H1 (cell line): ENCODE data around the gene IRGQ. TPM values are rescaled to one million over a fixed set of nuclear protein-coding genes. Genes with fewer than 3 reads are reported as not detected.

Source experiments
- CTCF ChIA-PET: fragments of 300-600 bp; sonication (Branson Sonifier 250); formaldehyde crosslinking; loops from one replicate; lab custom pipeline; 2021; ENCODE audit not compliant: partially characterized antibody; lab: Charles Lee
- POLR2A ChIA-PET: fragments of 300-600 bp; sonication (Branson Sonifier 250); formaldehyde crosslinking; loops from one replicate; lab custom pipeline; 2021; ENCODE audit warnings: inconsistent platforms; ENCODE audit not compliant: partially characterized antibody; lab: Charles Lee
- DNase-seq, 2 experiments: peaks; one replicate each; pipeline versions ENCODE4 v3.0.0 to v3.0.0-alpha.2; 2010 to 2022; ENCODE audit warnings: low spot score in 2 of 2, low read depth in 1 of 2, mixed read lengths in 1 of 2
- FAIRE-seq: peaks from 2 replicates; lab custom pipeline; 2011; peaks lifted over from hg19 to GRCh38; lab: Jason Lieb, UNC
- H2AFZ ChIP-seq: 2 replicates; pipeline ENCODE4 v1.8.1; 2012; ENCODE audit warnings: low read length, inconsistent platforms
- H2AK5ac ChIP-seq: 2 replicates; pipeline ENCODE4 v1.6.1; 2013; ENCODE audit warnings: low read depth, low read length
- H2BK120ac ChIP-seq: replicated peaks from 2 replicates; pipeline ENCODE3; 2013; ENCODE audit warnings: low read depth, low read length, inconsistent platforms
- H2BK12ac ChIP-seq: 2 replicates; pipeline ENCODE4 v1.6.1; 2013; ENCODE audit warnings: low read depth, low read length
- H2BK15ac ChIP-seq: 2 replicates; pipeline ENCODE4 v1.6.1; 2013; ENCODE audit warnings: low read length
- H2BK20ac ChIP-seq: 2 replicates; pipeline ENCODE4 v1.6.1; 2013; ENCODE audit warnings: low read length
- H2BK5ac ChIP-seq: 2 replicates; pipeline ENCODE4 v1.6.1; 2013; ENCODE audit warnings: low read depth, low read length
- H3K14ac ChIP-seq: 2 replicates; pipeline ENCODE4 v1.6.1; 2013; ENCODE audit warnings: inconsistent platforms; ENCODE audit not compliant: insufficient read length
- H3K18ac ChIP-seq: 2 replicates; pipeline ENCODE4 v1.6.1; 2013; ENCODE audit warnings: low read length; ENCODE audit errors: extremely low read depth
- H3K23ac ChIP-seq: 2 replicates; pipeline ENCODE4 v1.6.1; 2013; ENCODE audit warnings: inconsistent platforms; ENCODE audit not compliant: insufficient read length
- H3K23me2 ChIP-seq: 2 replicates; pipeline ENCODE4 v1.6.1; 2013; ENCODE audit warnings: low read depth, low read length
- H3K27ac ChIP-seq: 2 replicates; pipeline ENCODE4 v1.6.1; 2011; ENCODE audit warnings: low read depth, low read length, inconsistent platforms
- H3K27me3 ChIP-seq, 4 experiments: replicated peaks in 1 of 4; 1 replicate in 1 of 4; 2 replicates in 3 of 4; pipeline versions ENCODE4 v1.6.1 to v1.8.1; 2011 to 2013; ENCODE audit warnings: low read length in 3 of 4, mild to moderate bottlenecking in 3 of 4, inconsistent platforms in 2 of 4, mixed read lengths in 2 of 4, moderate library complexity in 1 of 4; ENCODE audit not compliant: control insufficient read depth in 3 of 4, insufficient read depth in 3 of 4; ENCODE audit errors: extremely low read depth in 1 of 4
- H3K36me3 ChIP-seq, 4 experiments: 2 replicates each; pipeline versions ENCODE4 v1.6.1 to v1.8.1; 2011 to 2013; ENCODE audit warnings: mild to moderate bottlenecking in 4 of 4, low read length in 3 of 4, moderate library complexity in 2 of 4, control low read depth in 1 of 4, inconsistent platforms in 1 of 4; ENCODE audit not compliant: insufficient read depth in 4 of 4, control insufficient read depth in 2 of 4
- H3K4ac ChIP-seq: replicated peaks from 2 replicates; pipeline ENCODE3; 2013; ENCODE audit warnings: low read length, low read depth, mixed read lengths, inconsistent platforms; ENCODE audit not compliant: insufficient read length
- H3K4me1 ChIP-seq, 4 experiments: replicated peaks in 1 of 4; 1 replicate in 1 of 4; 2 replicates in 3 of 4; pipeline versions ENCODE4 v1.6.1 to v1.8.1; 2011 to 2013; ENCODE audit warnings: low read length in 3 of 4, inconsistent platforms in 2 of 4, mixed read lengths in 1 of 4; ENCODE audit not compliant: insufficient read depth in 4 of 4, control insufficient read depth in 3 of 4
- H3K4me2 ChIP-seq, 2 experiments: 2 replicates each; pipeline versions ENCODE4 v1.6.1 to v1.8.1; 2011 to 2013; ENCODE audit warnings: low read depth in 2 of 2, low read length in 2 of 2, control low read depth in 1 of 2, inconsistent platforms in 1 of 2, mild to moderate bottlenecking in 1 of 2; ENCODE audit not compliant: insufficient read depth in 1 of 2
- H3K4me3 ChIP-seq, 4 experiments: fragments of 200-600, 300-600 bp in 1 of 4; sonication (generic), shearing (Covaris generic), sonication (Bioruptor Twin) in 1 of 4; 2 replicates each; pipeline versions ENCODE4 v1.5.1 to v1.8.1; 2011 to 2016; ENCODE audit warnings: low read length in 4 of 4, low read depth in 3 of 4, control low read depth in 2 of 4, inconsistent platforms in 2 of 4, mild to moderate bottlenecking in 2 of 4, mixed read lengths in 1 of 4, moderate library complexity in 1 of 4; ENCODE audit not compliant: insufficient read depth in 2 of 4; ENCODE audit errors: extremely low read depth in 1 of 4
- H3K56ac ChIP-seq: replicated peaks from 2 replicates; pipeline ENCODE3; 2013; ENCODE audit warnings: low read depth, mild to moderate bottlenecking, mixed read lengths, low read length, inconsistent platforms; ENCODE audit not compliant: insufficient read length
- H3K79me1 ChIP-seq: 2 replicates; pipeline ENCODE4 v1.6.1; 2013; ENCODE audit warnings: low read depth, low read length, control low read depth
- H3K79me2 ChIP-seq, 2 experiments: 2 replicates each; pipeline versions ENCODE4 v1.6.1 to v1.8.1; 2012 to 2013; ENCODE audit warnings: low read length in 2 of 2, mild to moderate bottlenecking in 2 of 2, inconsistent platforms in 1 of 2; ENCODE audit not compliant: insufficient read depth in 2 of 2, control insufficient read depth in 1 of 2
- H3K9ac ChIP-seq, 4 experiments: replicated peaks in 1 of 4; 1 replicate in 1 of 4; 2 replicates in 3 of 4; pipeline versions ENCODE4 v1.6.1 to v1.8.1; 2011 to 2013; ENCODE audit warnings: low read depth in 3 of 4, low read length in 3 of 4, control low read depth in 2 of 4, mild to moderate bottlenecking in 2 of 4, moderate library complexity in 2 of 4, inconsistent platforms in 1 of 4; ENCODE audit errors: extremely low read depth in 1 of 4
- H3K9me3 ChIP-seq, 2 experiments: 2 replicates each; pipeline versions ENCODE4 v1.6.1 to v1.8.1; 2012 to 2013; ENCODE audit warnings: mild to moderate bottlenecking in 2 of 2, moderate library complexity in 2 of 2, control low read depth in 1 of 2, inconsistent platforms in 1 of 2, low read depth in 1 of 2, low read length in 1 of 2, mixed read lengths in 1 of 2; ENCODE audit not compliant: insufficient read depth in 2 of 2
- H4K20me1 ChIP-seq, 2 experiments: replicated peaks in 1 of 2; 2 replicates each; pipeline versions ENCODE3 to v1.8.1; 2011 to 2013; ENCODE audit warnings: inconsistent platforms in 2 of 2, low read length in 2 of 2, mild to moderate bottlenecking in 1 of 2; ENCODE audit not compliant: insufficient read depth in 2 of 2, control insufficient read depth in 1 of 2
- H4K5ac ChIP-seq: 2 replicates; pipeline ENCODE4 v1.6.1; 2013; ENCODE audit warnings: low read length, low read depth, mixed read lengths, inconsistent platforms; ENCODE audit not compliant: insufficient read length
- H4K8ac ChIP-seq: 2 replicates; pipeline ENCODE4 v1.8.0; 2013; ENCODE audit warnings: mild to moderate bottlenecking, moderate library complexity, low read length, inconsistent platforms; ENCODE audit not compliant: insufficient read depth; ENCODE audit errors: extremely low read depth
- H4K91ac ChIP-seq: replicated peaks from 2 replicates; pipeline ENCODE3; 2013; ENCODE audit warnings: low read length, mixed read lengths, inconsistent platforms; ENCODE audit not compliant: insufficient read length
- EZH2 ChIP-seq: fragments of 200-600 bp; sonication (generic); IDR thresholded peaks from 2 replicates; pipeline ENCODE4 v1.7.1; 2012; ENCODE audit warnings: low read depth, mild to moderate bottlenecking, moderate library complexity, low read length, inconsistent platforms; ENCODE audit not compliant: severe bottlenecking
- GABPA ChIP-seq: IDR thresholded peaks from 2 replicates; pipeline ENCODE4 v1.6.1; 2011; ENCODE audit warnings: mild to moderate bottlenecking, low read length, moderate library complexity, borderline replicate concordance; ENCODE audit not compliant: insufficient read depth
- HDAC2 ChIP-seq, 2 experiments: fragments of 300-600 bp in 1 of 2; sonication (generic) in 1 of 2; IDR thresholded peaks; 2 replicates each; pipeline ENCODE4 v1.6.1; 2011 to 2012; ENCODE audit warnings: low read depth in 2 of 2, low read length in 2 of 2, mild to moderate bottlenecking in 2 of 2, moderate library complexity in 2 of 2, borderline replicate concordance in 1 of 2, inconsistent platforms in 1 of 2
- KDM1A ChIP-seq: fragments of 200-600, 300-600 bp; sonication (generic); IDR thresholded peaks from 2 replicates; pipeline ENCODE4 v1.7.1; 2016; ENCODE audit warnings: mild to moderate bottlenecking, low read length, borderline replicate concordance
- MAX ChIP-seq: IDR thresholded peaks from 2 replicates; pipeline ENCODE4 v1.6.1; 2012; ENCODE audit warnings: inconsistent platforms
- NRF1 ChIP-seq: IDR thresholded peaks from 2 replicates; pipeline ENCODE4 v1.6.1; 2011; ENCODE audit warnings: mild to moderate bottlenecking, low read depth, low read length, improper control_type of control experiment
- PHF8 ChIP-seq: fragments of 200-600 bp; sonication (generic); conservative IDR thresholded peaks from 2 replicates; pipeline ENCODE4 v1.7.1; 2012; ENCODE audit warnings: low read depth, mild to moderate bottlenecking, inconsistent platforms, low read length, moderate library complexity
- SIX5 ChIP-seq: IDR thresholded peaks from 2 replicates; pipeline ENCODE4 v1.6.1; 2011; ENCODE audit warnings: mild to moderate bottlenecking, low read depth, low read length
- USF2 ChIP-seq: IDR thresholded peaks from 2 replicates; pipeline ENCODE4 v1.6.1; 2011; ENCODE audit warnings: low read length, improper control_type of control experiment
- ZNF274 ChIP-seq: IDR thresholded peaks from 2 replicates; pipeline ENCODE4 v1.7.0; 2012; ENCODE audit warnings: low read length, borderline replicate concordance; ENCODE audit errors: extremely low read depth
- WGBS, 2 experiments: shearing (Covaris generic) in 1 of 2; methylation state at CpG; one replicate each; pipeline versions ENCODE4 v1.1.6 to v1.1.7; 2013 to 2015; ENCODE audit warnings: low lambda C conversion rate in 2 of 2, mixed read lengths in 2 of 2, inconsistent platforms in 1 of 2, low coverage in 1 of 2, missing lambda C conversion rate in 1 of 2; ENCODE audit not compliant: insufficient replicate concordance in 2 of 2, insufficient coverage in 1 of 2, insufficient read length in 1 of 2; ENCODE audit errors: extremely low coverage in 1 of 2, missing lambda C conversion rate in 1 of 2; 5-methylcytosine and 5-hydroxymethylcytosine counted together
- polyA plus RNA-seq, 7 experiments: library from polyadenylated mRNA; depleted of rRNA in 3 of 7; stranded (reverse) in 5 of 7; unstranded in 2 of 7; fragments of >200 nt in 5 of 7; fragments of 200-250 nt in 2 of 7; gene quantifications; 1 replicate in 5 of 7; 2 replicates in 1 of 7; 4 replicates in 1 of 7; pipeline versions ENCODE4 v1.2.1 to v1.2.3, GENCODE V29; 2011 to 2013; ENCODE audit warnings: missing spikeins in 2 of 7, mixed read lengths in 2 of 7
- total RNA-seq: library from RNA; stranded (reverse); fragmentation: NEBNext Ultra II Directional; extraction: Animal tissue kit (Norgen Biotek cat#: 25700); gene quantifications from 2 replicates; pipeline ENCODE4 v1.2.1, GENCODE V29; 2021

IRGQ gene
- total and polyA plus RNA-seq, 2 of the 8 experiments (the other 6 are each of a cell fraction or from before 2014, with no cell fraction given) = 16.0 to 42.9 TPM

DNA sequence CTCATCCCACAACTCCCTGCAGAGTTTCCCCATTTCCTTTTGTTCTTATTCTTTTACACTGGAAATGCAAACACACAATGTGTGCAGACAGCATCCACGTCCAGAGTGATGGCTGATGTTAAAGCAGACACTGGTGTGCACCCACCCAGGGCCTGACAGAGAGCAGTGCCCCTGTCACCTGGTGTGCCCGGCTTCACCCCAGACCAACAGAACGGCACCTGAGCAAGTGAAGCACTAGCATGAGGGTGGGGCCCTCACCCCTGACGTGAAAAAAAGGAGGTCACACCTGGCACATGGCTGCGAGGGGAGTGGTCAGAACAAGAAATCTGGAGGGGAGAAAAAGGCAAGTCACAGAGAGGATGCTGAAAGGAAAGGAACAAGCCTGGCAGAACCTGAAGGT is 50.7 kb downstream of the IRGQ start:
- Histone ChIP-seq H3K4ac (no peak overlapping the region), H3K36me3 (peaks cover 10 to 41% (median 27%) of the 10 kb centered on the region in 4 experiments; a peak in 5 of 8 replicates), H3K18ac (no peak overlapping the region), H3K27me3 (no peaks in the 10 kb centered on the region; a peak in 1 of 7 replicates), H3K79me2 (no peaks in the 10 kb centered on the region)
- DNase-seq = no peak
- POLR2A ChIA-PET = interaction anchor here (1.3 to 1.6 kb wide), 3 partner anchors 9 to 51 kb away, joined by 4 to 5 read pairs (median 5); partner anchors contain the start of genes IRGQ and ZNF576
- TF ChIP-seq SIX5 = no peak
- no peak for TF ChIP-seq PHF8
- no peak for TF ChIP-seq GABPA
- TF ChIP-seq KDM1A = no peak
- TF ChIP-seq MAX = no peak
- TF ChIP-seq HDAC2 (IDR thresholded peaks at IDR 0.05; ENCODE audit: borderline replicate concordance in 1 of 2, low read depth in 2 of 2, low read length in 2 of 2) = no peak
- no peak for TF ChIP-seq NRF1
- TF ChIP-seq EZH2 = no peak
- no peak for TF ChIP-seq ZNF274
- no peak for TF ChIP-seq USF2
- TF ChIP-seq, all 59 proteins: peak for 0
- no peaks in the 10 kb centered on the region for H3K23me2 ChIP-seq
- H3K27ac ChIP-seq = no peak overlapping the region; the same call in 1 of the 2 replicates
- CTCF ChIA-PET = interaction anchor here (1.4 to 8.0 kb wide), 3 partner anchors 9 to 81 kb away, joined by 3 to 62 read pairs (median 21); no protein-coding TSS in a partner anchor
- no peaks in the 10 kb centered on the region for H3K79me1 ChIP-seq
- H4K8ac ChIP-seq = no peak overlapping the region
- no peak overlapping the region for H2AFZ ChIP-seq
- H3K9ac ChIP-seq = no peak overlapping the region
- H2BK12ac ChIP-seq = no peak overlapping the region
- H3K4me1 ChIP-seq = no peaks in the 10 kb centered on the region
- no peak overlapping the region for H2BK20ac ChIP-seq
- H4K5ac ChIP-seq = no peak overlapping the region
- no peak overlapping the region for H2BK120ac ChIP-seq
- H3K9me3 ChIP-seq = no peaks in the 10 kb centered on the region
- FAIRE-seq = no peak
- H2BK15ac ChIP-seq = no peak overlapping the region
- H4K20me1 ChIP-seq = no peaks in the 10 kb centered on the region
- 89% methylated on average over 5 of the region's 5 CpGs; no CpG with 5 or more reads in 1 of the 2 experiments for WGBS, 2 experiments
- no peak overlapping the region for H2AK5ac ChIP-seq
- no peak overlapping the region for H4K91ac ChIP-seq
- H3K56ac ChIP-seq = no peak overlapping the region
- H2BK5ac ChIP-seq = no peak overlapping the region
- no peak overlapping the region for H3K23ac ChIP-seq
- H3K4me3 ChIP-seq = no peak overlapping the region
- H3K4me2 ChIP-seq = no peak overlapping the region
- H3K14ac ChIP-seq = no peak overlapping the region
